DND-41 (cell line): ENCODE measurements around the gene MOGAT3.

Experiments
- ATAC-seq: fragments of 200-7000 bp; cut with Tn5 transposase; 3 replicates; pipeline ENCODE4 v1.9.1; 2021; ENCODE audit warnings: low read depth; ENCODE audit not compliant: insufficient read depth
- DNase-seq: peaks from one replicate; pipeline ENCODE4 v3.0.0-alpha.2; 2020
- H2AFZ ChIP-seq: 2 replicates; pipeline ENCODE4 v1.6.0; 2012; ENCODE audit warnings: low read depth, low read length
- H3K27ac ChIP-seq: 2 replicates; pipeline ENCODE4 v1.5.1; 2012; ENCODE audit warnings: low read length, inconsistent platforms
- H3K27me3 ChIP-seq: fragments of 200-600 bp; sonication (generic); 2 replicates; pipeline ENCODE4 v1.6.0; 2012; ENCODE audit warnings: low read length, mild to moderate bottlenecking, inconsistent platforms; ENCODE audit not compliant: insufficient read depth, poor library complexity
- H3K36me3 ChIP-seq: 2 replicates; pipeline ENCODE4 v1.5.1; 2012; ENCODE audit warnings: low read length, inconsistent platforms; ENCODE audit not compliant: insufficient read depth
- H3K4me1 ChIP-seq: 2 replicates; pipeline ENCODE4 v1.5.1; 2012; ENCODE audit warnings: mild to moderate bottlenecking, low read length; ENCODE audit not compliant: insufficient read depth
- H3K4me2 ChIP-seq: 2 replicates; pipeline ENCODE4 v1.6.0; 2012; ENCODE audit warnings: mild to moderate bottlenecking, moderate library complexity, low read length, inconsistent platforms; ENCODE audit not compliant: insufficient read depth
- H3K4me3 ChIP-seq, 2 experiments: fragments of 200-600 bp in 1 of 2; shearing (Covaris generic) in 1 of 2; 2 replicates each; pipeline ENCODE4 v1.5.1; 2012 to 2016; ENCODE audit warnings: inconsistent platforms in 2 of 2, low read length in 2 of 2, mild to moderate bottlenecking in 2 of 2, low read depth in 1 of 2, moderate library complexity in 1 of 2
- H3K79me2 ChIP-seq: 2 replicates; pipeline ENCODE4 v1.6.0; 2012; ENCODE audit warnings: low read length, inconsistent platforms; ENCODE audit not compliant: insufficient read depth
- H3K9ac ChIP-seq: 2 replicates; pipeline ENCODE4 v1.6.0; 2012; ENCODE audit warnings: low read depth, mild to moderate bottlenecking, inconsistent platforms, low read length, moderate library complexity
- H3K9me3 ChIP-seq: 2 replicates; pipeline ENCODE4 v1.5.1; 2012; ENCODE audit warnings: low read length, moderate library complexity, mild to moderate bottlenecking, inconsistent platforms; ENCODE audit not compliant: insufficient read depth, severe bottlenecking
- H4K20me1 ChIP-seq: 2 replicates; pipeline ENCODE4 v1.6.0; 2012; ENCODE audit warnings: low read length; ENCODE audit not compliant: insufficient read depth
- CTCF ChIP-seq: IDR thresholded peaks from 2 replicates; pipeline ENCODE4 v1.5.1; 2012; ENCODE audit warnings: borderline replicate concordance, low read length, moderate library complexity, mild to moderate bottlenecking; ENCODE audit not compliant: poor library complexity, severe bottlenecking; ENCODE audit errors: extremely low read depth
- EZH2 ChIP-seq: IDR thresholded peaks from 3 replicates; pipeline ENCODE4 v1.6.1; 2012; ENCODE audit warnings: borderline replicate concordance, low read depth, mild to moderate bottlenecking, moderate library complexity, low read length, inconsistent platforms; ENCODE audit not compliant: severe bottlenecking

The MOGAT3 gene

GRCh38 chr7:101153969-101154692 is 46.7 kb downstream of the MOGAT3 start, which contains the start of gene AP1S1:
Gene AP1S1, plus strand, starts transcription at chr7:101154476. Its CDS starts 39 bp downstream, at chr7:101154515.
- peak within 1 kb of the TSS; percentile 64 for H3K27ac ChIP-seq
- peak within 1 kb of the TSS; percentile 62 for H2AFZ ChIP-seq

DNA sequence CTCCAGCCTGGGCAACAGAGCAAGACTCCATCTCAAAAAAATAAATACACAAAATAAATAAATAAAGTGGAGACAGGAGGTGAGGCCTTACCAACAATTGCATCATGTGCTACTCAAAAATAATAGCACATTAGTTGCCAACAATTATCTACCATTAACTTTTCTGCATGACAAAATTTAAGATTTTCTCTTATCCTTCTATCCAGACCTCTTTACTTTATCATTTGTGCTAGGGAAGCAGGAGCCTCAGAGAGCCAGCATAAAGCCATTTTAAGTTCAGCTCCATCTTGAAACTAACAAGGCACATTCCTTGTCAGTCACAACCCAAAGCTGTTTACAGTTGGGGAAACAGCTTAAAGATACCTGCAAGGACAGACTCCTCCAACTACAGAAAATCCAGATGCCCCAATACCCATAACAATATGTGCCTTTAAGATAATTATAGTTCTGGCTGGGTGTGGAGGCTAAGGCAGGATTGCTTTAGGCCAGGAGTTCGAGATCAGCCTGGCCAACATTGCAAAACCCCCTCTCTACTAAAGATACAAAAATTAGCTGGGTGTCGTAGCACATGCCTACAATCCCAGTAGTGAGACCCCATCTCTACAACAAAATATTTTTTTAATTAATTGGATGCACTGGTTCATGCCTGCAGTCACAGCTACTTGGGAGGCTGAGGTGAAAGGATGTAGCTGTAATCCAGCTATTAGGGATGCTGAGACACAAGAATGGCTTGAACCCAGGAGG is 48.8 kb downstream of the MOGAT3 start:
- Histone ChIP-seq H2AFZ (no peak overlapping the region), H3K4me1 (peaks cover 17% of the 10 kb centered on the region), H3K4me3 (no peak overlapping the region), H3K36me3 (peaks cover 6% of the 10 kb centered on the region; the same call in 1 of the 2 replicates), H3K79me2 (peaks cover 14% of the 10 kb centered on the region), H3K4me2 (no peak overlapping the region), H3K9me3 (no peaks in the 10 kb centered on the region), H3K9ac (no peak overlapping the region), H3K27me3 (no peaks in the 10 kb centered on the region), H4K20me1 (no peaks in the 10 kb centered on the region), H3K27ac (no peak overlapping the region)
- no peak for ATAC-seq
- no peak for TF ChIP-seq EZH2
- no peak for TF ChIP-seq CTCF
- no peak for DNase-seq

More at GRCh38 chr7:101153969-101154692, 46.7 kb downstream of the MOGAT3 start, which contains the start of gene AP1S1:
- H3K36me3 ChIP-seq, result peaks cover 21% of the 10 kb centered on the region
- H3K27me3 ChIP-seq, result no peaks in the 10 kb centered on the region
- peak; percentile 97 for DNase-seq
- H3K4me3 ChIP-seq, result peak within 1 kb of the TSS; percentile 48 to 63; a peak in 3 of 4 replicates
- peak within 1 kb of the TSS; percentile 86 for H3K4me2 ChIP-seq
- H3K79me2 ChIP-seq, result peaks cover 14% of the 10 kb centered on the region
- no peaks in the 10 kb centered on the region for H4K20me1 ChIP-seq
- no peaks in the 10 kb centered on the region for H3K9me3 ChIP-seq
- TF ChIP-seq EZH2 (no peak), CTCF (no peak)
- peaks cover 17% of the 10 kb centered on the region for H3K4me1 ChIP-seq
- peak within 1 kb of the TSS; percentile 78 for H3K9ac ChIP-seq
- peak; percentile 92 for ATAC-seq
